ENCODE data around the gene PPP2R2C.

Gene PPP2R2C

DNA sequence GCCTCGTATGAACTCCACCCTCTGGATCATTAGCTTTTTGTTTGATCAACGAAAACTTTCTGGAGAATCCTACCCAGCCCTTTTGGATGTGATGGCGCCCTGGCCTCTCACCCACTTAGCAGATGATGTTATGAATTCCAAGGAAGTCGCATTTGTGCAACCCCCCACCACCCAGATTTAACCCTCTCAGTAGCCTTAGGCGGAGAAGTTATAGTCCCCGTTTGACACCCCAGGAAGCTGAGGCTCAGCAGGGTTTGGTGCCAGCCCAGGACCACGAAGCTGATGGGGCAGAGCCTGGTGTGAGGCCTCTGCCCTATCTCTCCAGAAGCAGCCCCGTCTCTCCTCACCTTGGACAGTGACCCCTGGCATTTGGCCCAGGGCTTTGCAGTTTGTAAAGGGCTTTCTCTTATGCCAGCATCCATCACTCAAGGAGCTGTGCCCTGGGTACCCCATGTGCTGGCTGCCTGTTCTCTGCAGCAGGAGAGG lies 201.7 kb downstream of the PPP2R2C start:
- Histone ChIP-seq H3K9me3 (ENCODE audit: control insufficient read depth, low read length) (no peaks in the 10 kb centered on the region), H4K91ac (ENCODE audit: low read length) (no peak overlapping the region), H4K8ac (ENCODE audit: low read length) (no peak overlapping the region), H3K4me2 (ENCODE audit: low read length, poor library complexity, severe bottlenecking) (peak overlapping the region; percentile 83), H3K4me1 (ENCODE audit: control insufficient read depth, insufficient read depth, low read depth, low read length) (peaks cover 43% of the 10 kb centered on the region), H3K36me3 (ENCODE audit: control insufficient read depth in 1 of 2, insufficient read depth in 2 of 2, low read depth in 1 of 2, low read length in 2 of 2) (peaks cover 0 to 2% of the 10 kb centered on the region in 2 experiments), H2BK5ac (ENCODE audit: low read depth, low read length, poor library complexity, severe bottlenecking) (no peak overlapping the region), H3K4ac (ENCODE audit: low read depth in 1 of 2, low read length in 2 of 2) (peak overlapping the region in 1 of 2 experiments; percentile 15), H3K79me1 (replicated peaks; ENCODE audit: low read length, poor library complexity, severe bottlenecking) (peaks cover 1% of the 10 kb centered on the region), H3K9ac (ENCODE audit: low read length) (peak overlapping the region; percentile 87), H2BK12ac (ENCODE audit: low read length in 2 of 2) (peak overlapping the region in 1 of 2 experiments; percentile 21), H3K27ac (ENCODE audit: low read length, poor library complexity, severe bottlenecking) (peak overlapping the region; percentile 86), H2BK120ac (ENCODE audit: low read depth, low read length) (peak overlapping the region; percentile 27), H3K4me3 (ENCODE audit: insufficient read depth in 1 of 2, low read depth in 1 of 2, low read length in 2 of 2) (peak overlapping the region; percentile 84 to 97), H3K14ac (ENCODE audit: low read length in 2 of 2) (no peak overlapping the region), H2BK15ac (ENCODE audit: low read depth, poor library complexity, severe bottlenecking) (peak overlapping the region; percentile 39), H2AK5ac (ENCODE audit: low read length, severe bottlenecking) (peak overlapping the region; percentile 13), H2AFZ (ENCODE audit: low read depth, low read length) (no peak overlapping the region), H3K27me3 (ENCODE audit: control insufficient read depth in 1 of 2, insufficient read depth in 1 of 2, low read length in 2 of 2) (peaks cover 0 to 10% of the 10 kb centered on the region in 2 experiments), H3K18ac (ENCODE audit: low read depth in 1 of 2, low read length in 2 of 2) (no peak overlapping the region), H3K23ac (ENCODE audit: low read length in 2 of 2) (no peak overlapping the region)
- DNase-seq = peak; percentile 23
- 45% methylated on average over 8 of the region's 8 CpGs for WGBS
